Gastroesophageal sphincter (tissue), 4 donors: ENCODE results near the gene HDAC4. TPM values are rescaled to one million over a fixed set of nuclear protein-coding genes. Genes with fewer than 3 reads are reported as not detected.
A peak's percentile ranks its signal among the peaks of the same experiment; 100 is the strongest.

Experiments used
- ATAC-seq: fragments of 150-250 bp; one replicate; pipeline ENCODE4 v1.9.1; 2016; ENCODE audit warnings: mild to moderate bottlenecking, moderate library complexity
- H3K27ac ChIP-seq, 4 donors: fragments of 200-600 bp; sonication (generic) in 3 of 4; 1 replicate in 3 of 4; 2 replicates in 1 of 4; pipeline ENCODE4 v1.5.1; 2016 to 2019
- H3K27me3 ChIP-seq: fragments of 200-600 bp; sonication (generic); one replicate; pipeline ENCODE4 v1.5.1; 2019
- H3K36me3 ChIP-seq, 2 donors: fragments of 200-600 bp; sonication (generic); one replicate each; pipeline ENCODE4 v1.5.1; 2019; ENCODE audit warnings: control low read depth in 1 of 2
- H3K4me1 ChIP-seq, 3 donors: fragments of 200-600 bp; sonication (generic); 1 replicate in 2 of 3; 2 replicates in 1 of 3; pipeline ENCODE4 v1.5.1; 2016 to 2019; ENCODE audit warnings: control low read depth in 2 of 3
- H3K4me3 ChIP-seq, 2 donors: fragments of 200-600 bp; sonication (generic); one replicate each; pipeline ENCODE4 v1.5.1; 2019; ENCODE audit warnings: mild to moderate bottlenecking in 1 of 2, moderate library complexity in 1 of 2
- H3K9me3 ChIP-seq, 3 donors: fragments of 200-600 bp; sonication (generic); one replicate each; pipeline ENCODE4 v1.5.1; 2017 to 2019; ENCODE audit warnings: control low read depth in 2 of 3
- EP300 ChIP-seq: sonication (generic); formaldehyde crosslinking; IDR thresholded peaks from one replicate; pipeline ENCODE4 v1.6.1; 2017; ENCODE audit warnings: antibody characterized with exemption, mild to moderate bottlenecking
- POLR2A ChIP-seq, 2 donors: fragments of 450-650 bp; IDR thresholded peaks; one replicate each; pipeline ENCODE4 v1.6.1; 2017; ENCODE audit warnings: antibody characterized with exemption in 2 of 2, mild to moderate bottlenecking in 2 of 2, moderate library complexity in 1 of 2
- POLR2AphosphoS5 ChIP-seq: sonication (generic); formaldehyde crosslinking; IDR thresholded peaks from one replicate; pipeline ENCODE4 v1.6.1; 2017; ENCODE audit warnings: antibody characterized with exemption
- WGBS, 2 donors: methylation state at CpG; one replicate each; pipeline ENCODE4 v1.1.5; 2018; ENCODE audit warnings: low coverage in 1 of 2; 5-methylcytosine and 5-hydroxymethylcytosine counted together
- total RNA-seq, 4 donors: library from RNA; depleted of rRNA; stranded (reverse); fragments of >200 nt; gene quantifications; one replicate each; pipeline ENCODE4 v1.1.0, GENCODE V29; 2016
- TF ChIP-seq, protein P1 (sequence below), 4 experiments: fragments of 200-600 bp in 2 of 4; fragments of 450-650 bp in 2 of 4; sonication (generic) in 1 of 4; IDR thresholded peaks; one replicate each; pipeline ENCODE4 v1.5.1; 2017 to 2019; ENCODE audit warnings: antibody characterized with exemption in 4 of 4, mild to moderate bottlenecking in 2 of 4, moderate library complexity in 2 of 4

HDAC4 gene
- total RNA-seq, 4 donors from 2014 or later: 41.3 to 104 (median 85.8) TPM

DNA sequence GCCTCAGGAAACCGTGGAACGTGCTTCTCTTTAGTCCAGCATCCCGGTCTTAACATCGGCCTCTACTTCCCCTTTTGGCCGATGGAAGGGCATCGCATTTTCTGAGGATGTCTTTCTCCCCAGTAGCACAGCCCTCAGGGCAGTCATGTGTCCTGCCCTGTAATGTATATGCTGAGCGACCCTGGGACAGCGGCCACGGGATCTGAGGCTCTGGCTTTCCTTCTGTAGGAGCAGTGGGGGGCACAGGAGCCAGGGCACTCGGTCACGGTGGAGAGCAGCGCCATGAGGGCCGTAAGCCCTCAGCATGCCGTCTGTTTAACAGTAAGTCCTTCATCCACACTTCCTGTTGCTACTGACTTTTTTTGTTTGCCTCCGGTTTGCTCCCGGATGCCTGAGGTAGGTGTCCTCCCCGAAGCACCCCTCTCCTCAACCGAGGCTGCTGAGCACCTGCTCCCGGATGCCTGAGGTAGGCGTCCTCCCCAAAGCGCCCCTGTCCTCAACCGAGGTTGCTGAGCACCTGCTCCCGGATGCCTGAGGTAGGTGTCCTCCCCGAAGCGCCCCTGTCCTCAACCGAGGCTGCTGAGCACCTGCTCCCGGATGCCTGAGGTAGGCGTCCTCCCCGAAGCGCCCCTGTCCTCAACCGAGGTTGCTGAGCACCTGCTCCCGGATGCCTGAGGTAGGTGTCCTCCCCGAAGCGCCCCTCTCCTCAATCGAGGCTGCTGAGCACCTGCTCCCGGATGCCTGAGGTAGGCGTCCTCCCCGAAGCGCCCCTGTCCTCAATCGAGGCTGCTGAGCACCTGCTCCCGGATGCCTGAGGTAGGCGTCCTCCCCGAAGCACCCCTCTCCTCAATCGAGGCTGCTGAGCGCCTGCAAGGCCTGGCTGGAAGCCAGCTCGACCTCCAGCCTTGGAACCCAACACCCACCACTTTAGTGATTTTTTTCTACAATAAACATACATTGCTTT, 169.3 kb downstream of the HDAC4 start:
- Histone ChIP-seq H3K27me3 (no peaks in the 10 kb centered on the region), H3K4me3 (no peak overlapping the region), H3K4me1 (peaks cover 0 to 81% (median 10%) of the 10 kb centered on the region in 3 donors), H3K27ac (peak overlapping the region in 2 of 4 donors; percentile 41 to 92), H3K36me3 (peaks cover 0 to 9% of the 10 kb centered on the region in 2 donors), H3K9me3 (no peaks in the 10 kb centered on the region)
- no peak for ATAC-seq
- TF ChIP-seq, protein P1, sequence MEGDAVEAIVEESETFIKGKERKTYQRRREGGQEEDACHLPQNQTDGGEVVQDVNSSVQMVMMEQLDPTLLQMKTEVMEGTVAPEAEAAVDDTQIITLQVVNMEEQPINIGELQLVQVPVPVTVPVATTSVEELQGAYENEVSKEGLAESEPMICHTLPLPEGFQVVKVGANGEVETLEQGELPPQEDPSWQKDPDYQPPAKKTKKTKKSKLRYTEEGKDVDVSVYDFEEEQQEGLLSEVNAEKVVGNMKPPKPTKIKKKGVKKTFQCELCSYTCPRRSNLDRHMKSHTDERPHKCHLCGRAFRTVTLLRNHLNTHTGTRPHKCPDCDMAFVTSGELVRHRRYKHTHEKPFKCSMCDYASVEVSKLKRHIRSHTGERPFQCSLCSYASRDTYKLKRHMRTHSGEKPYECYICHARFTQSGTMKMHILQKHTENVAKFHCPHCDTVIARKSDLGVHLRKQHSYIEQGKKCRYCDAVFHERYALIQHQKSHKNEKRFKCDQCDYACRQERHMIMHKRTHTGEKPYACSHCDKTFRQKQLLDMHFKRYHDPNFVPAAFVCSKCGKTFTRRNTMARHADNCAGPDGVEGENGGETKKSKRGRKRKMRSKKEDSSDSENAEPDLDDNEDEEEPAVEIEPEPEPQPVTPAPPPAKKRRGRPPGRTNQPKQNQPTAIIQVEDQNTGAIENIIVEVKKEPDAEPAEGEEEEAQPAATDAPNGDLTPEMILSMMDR (IDR thresholded peaks at IDR 0.05): no peak
- TF ChIP-seq EP300: no peak
- TF ChIP-seq POLR2A (IDR thresholded peaks at IDR 0.05): no peak
- TF ChIP-seq POLR2AphosphoS5: no peak
- WGBS, 2 donors: 73 to 86% methylated on average over 16 to 18 of the region's 46 CpGs

GRCh38 chr2:239230318-239231052, 170.3 kb downstream of the HDAC4 start:
- H3K27me3 ChIP-seq: no peaks in the 10 kb centered on the region
- H3K4me3 ChIP-seq: no peak overlapping the region
- peak overlapping the region in 2 of 4 donors; percentile 41 to 92 for H3K27ac ChIP-seq
- 62 to 70% methylated on average over 10 to 26 of the region's 26 CpGs for WGBS, 2 donors
- TF ChIP-seq POLR2AphosphoS5: no peak
- no peak for ATAC-seq
- peaks cover 0 to 8% of the 10 kb centered on the region in 2 donors for H3K36me3 ChIP-seq
- H3K9me3 ChIP-seq: no peaks in the 10 kb centered on the region
- peaks cover 2 to 85% (median 17%) of the 10 kb centered on the region in 3 donors for H3K4me1 ChIP-seq

- Histone ChIP-seq H3K9me3 (no peaks in the 10 kb centered on the region), H3K4me1 (peaks cover 2 to 90% (median 22%) of the 10 kb centered on the region in 3 donors), H3K27me3 (no peaks in the 10 kb centered on the region), H3K36me3 (no peaks in the 10 kb centered on the region), H3K4me3 (no peak overlapping the region), H3K27ac (peak overlapping the region in 3 of 4 donors; percentile 21 to 92 (median 24))
- no peak for ATAC-seq
- no peak for TF ChIP-seq POLR2A (IDR thresholded peaks at IDR 0.05)
- no peak for TF ChIP-seq POLR2AphosphoS5
- TF ChIP-seq EP300: no peak
- TF ChIP-seq, protein P1 (IDR thresholded peaks at IDR 0.05): no peak
- 61 to 88% methylated on average over 5 to 7 of the region's 11 CpGs for WGBS, 2 donors
Observed at GRCh38 chr2:239229545-239230279, 171.1 kb downstream of the HDAC4 start.

- TF ChIP-seq, protein P1 (IDR thresholded peaks at IDR 0.05): peak in 1 of 4 experiments; percentile 7
- no peak for TF ChIP-seq POLR2A (IDR thresholded peaks at IDR 0.05)
- TF ChIP-seq EP300: no peak
- no peak for TF ChIP-seq POLR2AphosphoS5
- Histone ChIP-seq H3K36me3 (no peaks in the 10 kb centered on the region), H3K9me3 (no peaks in the 10 kb centered on the region), H3K27me3 (no peaks in the 10 kb centered on the region), H3K4me3 (no peak overlapping the region), H3K27ac (peak overlapping the region in 3 of 4 donors; percentile 92 to 95 (median 92)), H3K4me1 (peaks cover 12 to 91% (median 37%) of the 10 kb centered on the region in 3 donors)
- ATAC-seq: no peak
- 82 to 100% methylated on average over 1 to 6 of the region's 14 CpGs for WGBS, 2 donors
Observed at GRCh38 chr2:239227661-239228371, 173.0 kb downstream of the HDAC4 start.
